ENCODE data around the gene CYSLTR1.
"Not testable (repeated sequence)": the region's sequence is repeated elsewhere in the genome, so short reads cannot be mapped to it uniquely, and the experiment has no call there.

The CYSLTR1 gene

DNA sequence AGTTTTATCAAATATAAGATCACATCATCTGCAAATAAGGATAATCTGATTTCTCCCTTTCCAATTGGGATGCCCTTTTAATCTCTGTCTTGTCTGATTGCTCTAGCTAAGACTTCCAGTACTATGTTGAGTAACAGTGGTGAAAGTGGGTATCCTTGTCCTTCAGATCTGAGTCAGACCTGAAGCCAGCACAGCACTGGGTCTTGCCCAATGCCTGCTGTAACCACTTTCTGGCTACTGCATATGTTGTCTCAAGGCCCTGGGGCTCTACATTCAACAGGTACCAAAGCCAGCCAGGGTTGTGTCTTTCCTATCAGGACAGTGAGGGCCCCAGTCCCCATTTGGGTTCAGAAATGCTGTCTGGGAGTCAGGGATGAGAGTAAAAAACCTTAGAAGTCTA lies 90.3 kb downstream of the CYSLTR1 start:
- CTCF ChIA-PET = no interaction called here
- H3K27ac ChIP-seq (ENCODE audit: insufficient read depth in 1 of 2, low read depth in 1 of 2, low read length in 2 of 2, poor library complexity in 1 of 2, severe bottlenecking in 2 of 2) = no peak overlapping the region
- POLR2A ChIA-PET = no interaction called here
- no peaks in the 10 kb centered on the region for H3K27me3 ChIP-seq (replicated peaks in 2 of 5; ENCODE audit: control insufficient read depth in 4 of 5, insufficient read depth in 5 of 5, low read length in 4 of 5)
- no peaks in the 10 kb centered on the region for H3K36me3 ChIP-seq (ENCODE audit: control insufficient read depth in 4 of 4, insufficient read depth in 4 of 4, low read length in 3 of 4)
- DNase-seq = no peak
- H3K9me3 ChIP-seq (ENCODE audit: control extremely low read depth in 1 of 5, control insufficient read depth in 4 of 5, insufficient read depth in 2 of 5, low read depth in 1 of 5, low read length in 4 of 5) = peaks cover 0 to 8% (median 0%) of the 10 kb centered on the region in 5 experiments
- H3K4me1 ChIP-seq (ENCODE audit: control extremely low read depth in 1 of 4, control insufficient read depth in 4 of 4, insufficient read depth in 4 of 4, low read length in 3 of 4) = no peaks in the 10 kb centered on the region
- H3K4me3 ChIP-seq (ENCODE audit: control insufficient read depth in 1 of 7, extremely low read depth in 1 of 7, insufficient read depth in 4 of 7, low read depth in 2 of 7, low read length in 6 of 7) = no peak overlapping the region

GRCh38 chrX:78226047-78226446 lies 101.4 kb downstream of the CYSLTR1 start:
- CTCF ChIA-PET = not testable (repeated sequence)

More at GRCh38 chrX:78226047-78226446, 101.4 kb downstream of the CYSLTR1 start:
- H3K4me1 ChIP-seq (ENCODE audit: control extremely low read depth in 1 of 4, control insufficient read depth in 4 of 4, insufficient read depth in 4 of 4, low read length in 3 of 4); H3K4me3 ChIP-seq (ENCODE audit: control insufficient read depth in 1 of 7, extremely low read depth in 1 of 7, insufficient read depth in 4 of 7, low read depth in 2 of 7, low read length in 6 of 7); H3K27me3 ChIP-seq (replicated peaks in 2 of 5; ENCODE audit: control insufficient read depth in 4 of 5, insufficient read depth in 5 of 5, low read length in 4 of 5); DNase-seq; H3K36me3 ChIP-seq (ENCODE audit: control insufficient read depth in 4 of 4, insufficient read depth in 4 of 4, low read length in 3 of 4); H3K9me3 ChIP-seq (ENCODE audit: control extremely low read depth in 1 of 5, control insufficient read depth in 4 of 5, insufficient read depth in 2 of 5, low read depth in 1 of 5, low read length in 4 of 5); POLR2A ChIA-PET; H3K27ac ChIP-seq (ENCODE audit: insufficient read depth in 1 of 2, low read depth in 1 of 2, low read length in 2 of 2, poor library complexity in 1 of 2, severe bottlenecking in 2 of 2): not testable (repeated sequence)
